T-helper 1 cell treated with Interleukin-12 subunit alpha and Interleukin-12 subunit beta and Interleukin-4 antibody, amounts not matched to agents 30 ng/mL and 1 ng/mL, for 36 hours (primary cell): ENCODE data around the gene WBP1. TPM values are rescaled to one million over a fixed set of nuclear protein-coding genes. Genes with fewer than 3 reads are reported as not detected.
"Not testable (repeated sequence)": the region's sequence is repeated elsewhere in the genome, so short reads cannot be mapped to it uniquely, and the experiment has no call there.

Experiments used
- intact Hi-C: fragments of 100-400 bp; cut with micrococcal nuclease; formaldehyde crosslinking; loops from one replicate; pipeline ENCODE4 v1.15.1; 2024
- total RNA-seq: library from RNA; stranded (reverse); gene quantifications from 2 replicates; pipeline ENCODE4 v1.2.3, GENCODE V29; 2022

WBP1 gene
- total RNA-seq, 1 donor from 2014 or later: 56.6 TPM

GRCh38 chr2:74448771-74449170, 9.5 kb upstream of the WBP1 start:
- intact Hi-C loops: no loop called here

- intact Hi-C loops: no loop called here
Observed at GRCh38 chr2:74450570-74451190, 7.6 kb upstream of the WBP1 start.

- intact Hi-C loops: loop anchor here (1.0 to 5.0 kb wide), 17 partner anchors 10 to 1222 kb away; partner anchors contain the start of genes ALMS1, AUP1, DGUOK and DOK1
Observed at GRCh38 chr2:74454654-74455511, 3.4 kb upstream of the WBP1 start, which contains the start of gene INO80B. TSS of gene INO80B (plus strand) at chr2:74455087. CDS start at chr2:74455117, 30 bp downstream.

GRCh38 chr2:74457129-74457548, 1.1 kb upstream of the WBP1 start:
- intact Hi-C loops: loop anchor here (5.0 kb wide), 1 partner anchor 1070 kb away; the partner anchor contains the start of gene ALMS1

- intact Hi-C loops: loop anchor here (1.0 to 5.0 kb wide), 15 partner anchors 9 to 1223 kb away; partner anchors contain the start of genes ALMS1, AUP1, C2orf81 and CCT7
Observed at GRCh38 chr2:74457549-74458131, 598 bp upstream of the WBP1 start.

- intact Hi-C loops: loop anchor here (1.0 to 5.0 kb wide), 15 partner anchors 7 to 1225 kb away; partner anchors contain the start of genes ALMS1, AUP1, C2orf81 and CCT7
Observed at GRCh38 chr2:74458938-74459363, 713 bp downstream of the WBP1 start.

- intact Hi-C loops: loop anchor here (2.0 to 5.0 kb wide), 4 partner anchors 195 to 1072 kb away; partner anchors contain the start of genes ALMS1 and SEMA4F
Observed at GRCh38 chr2:74459503-74460118, 1.4 kb downstream of the WBP1 start.

GRCh38 chr2:74460187-74460586, 1.9 kb downstream of the WBP1 start:
- intact Hi-C loops: not testable (repeated sequence)

- intact Hi-C loops: no loop called here
Observed at GRCh38 chr2:74461187-74462053, 3.2 kb downstream of the WBP1 start.

- intact Hi-C loops: no loop called here
Observed at GRCh38 chr2:74462054-74462785, 4.0 kb downstream of the WBP1 start.

GRCh38 chr2:74462786-74463105, 4.5 kb downstream of the WBP1 start:
- intact Hi-C loops: no loop called here

- intact Hi-C loops: loop anchor here (1.0 kb wide), 1 partner anchor 8 kb away; the partner anchor contains the start of gene MRPL53
Observed at GRCh38 chr2:74464406-74464805, 6.2 kb downstream of the WBP1 start.

GRCh38 chr2:74470742-74471141, 12.5 kb downstream of the WBP1 start:
- intact Hi-C loops: loop anchor here (5.0 kb wide), 1 partner anchor 1238 kb away; the partner anchor contains the start of genes CCT7 and PRADC1

GRCh38 chr2:74471332-74472065, 13.3 kb downstream of the WBP1 start:
- intact Hi-C loops: loop anchor here (1.0 to 5.0 kb wide), 11 partner anchors 7 to 1239 kb away; partner anchors contain the start of genes AUP1, C2orf81, CCT7 and HTRA2

- intact Hi-C loops: loop anchor here (1.0 to 5.0 kb wide), 11 partner anchors 8 to 1240 kb away; partner anchors contain the start of genes AUP1, C2orf81, CCT7 and HTRA2
Observed at GRCh38 chr2:74472086-74472944, 14.1 kb downstream of the WBP1 start, which contains the start of gene MRPL53. TSS of gene MRPL53 (minus strand) at chr2:74472680. CDS start at chr2:74472660, 20 bp downstream.

GRCh38 chr2:74472945-74473258, 14.7 kb downstream of the WBP1 start:
- intact Hi-C loops: loop anchor here (1.0 to 5.0 kb wide), 11 partner anchors 9 to 1241 kb away; partner anchors contain the start of genes AUP1, C2orf81, CCT7 and HTRA2

GRCh38 chr2:74474481-74474880, 16.2 kb downstream of the WBP1 start:
- intact Hi-C loops: loop anchor here (5.0 kb wide), 1 partner anchor 1242 kb away; the partner anchor contains the start of genes CCT7 and PRADC1
